ENCODE results near the gene FADD. TPM values are rescaled to one million over a fixed set of nuclear protein-coding genes. Genes with fewer than 3 reads are reported as not detected.

Gene FADD
- total and polyA plus RNA-seq, 10 donors: 11.3 to 28.8 (median 23.1) TPM

DNA sequence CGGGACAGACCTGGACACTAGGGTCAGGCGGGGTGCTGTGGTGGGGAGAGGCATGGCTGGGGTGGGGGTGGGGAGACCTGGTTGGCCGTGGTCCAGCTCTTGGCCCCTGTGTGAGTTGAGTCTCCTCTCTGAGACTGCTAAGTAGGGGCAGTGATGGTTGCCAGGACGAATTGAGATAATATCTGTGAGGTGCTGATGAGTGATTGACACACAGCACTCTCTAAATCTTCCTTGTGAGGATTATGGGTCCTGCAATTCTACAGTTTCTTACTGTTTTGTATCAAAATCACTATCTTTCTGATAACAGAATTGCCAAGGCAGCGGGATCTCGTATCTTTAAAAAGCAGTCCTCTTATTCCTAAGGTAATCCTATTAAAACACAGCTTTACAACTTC is 3.9 kb downstream of the FADD start:
- Histone ChIP-seq H3K27ac (no peak overlapping the region), H3K4me3 (no peak overlapping the region), H3K27me3 (replicated peaks in 1 of 7) (no peaks in the 10 kb centered on the region), H3K9me3 (no peaks in the 10 kb centered on the region), H3K4me1 (peaks cover 20 to 65% (median 48%) of the 10 kb centered on the region in 6 donors), H3K36me3 (peaks cover 0 to 60% (median 40%) of the 10 kb centered on the region in 6 donors)
- TF ChIP-seq POLR2A (IDR thresholded peaks at IDR 0.05): no peak
- TF ChIP-seq, protein P1, sequence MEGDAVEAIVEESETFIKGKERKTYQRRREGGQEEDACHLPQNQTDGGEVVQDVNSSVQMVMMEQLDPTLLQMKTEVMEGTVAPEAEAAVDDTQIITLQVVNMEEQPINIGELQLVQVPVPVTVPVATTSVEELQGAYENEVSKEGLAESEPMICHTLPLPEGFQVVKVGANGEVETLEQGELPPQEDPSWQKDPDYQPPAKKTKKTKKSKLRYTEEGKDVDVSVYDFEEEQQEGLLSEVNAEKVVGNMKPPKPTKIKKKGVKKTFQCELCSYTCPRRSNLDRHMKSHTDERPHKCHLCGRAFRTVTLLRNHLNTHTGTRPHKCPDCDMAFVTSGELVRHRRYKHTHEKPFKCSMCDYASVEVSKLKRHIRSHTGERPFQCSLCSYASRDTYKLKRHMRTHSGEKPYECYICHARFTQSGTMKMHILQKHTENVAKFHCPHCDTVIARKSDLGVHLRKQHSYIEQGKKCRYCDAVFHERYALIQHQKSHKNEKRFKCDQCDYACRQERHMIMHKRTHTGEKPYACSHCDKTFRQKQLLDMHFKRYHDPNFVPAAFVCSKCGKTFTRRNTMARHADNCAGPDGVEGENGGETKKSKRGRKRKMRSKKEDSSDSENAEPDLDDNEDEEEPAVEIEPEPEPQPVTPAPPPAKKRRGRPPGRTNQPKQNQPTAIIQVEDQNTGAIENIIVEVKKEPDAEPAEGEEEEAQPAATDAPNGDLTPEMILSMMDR (IDR thresholded peaks at IDR 0.05 in 8 of 11, conservative IDR thresholded peaks at IDR 0.05 in 3 of 11): no peak
- TF ChIP-seq POLR2AphosphoS5 (IDR thresholded peaks at IDR 0.05): no peak
- intact Hi-C loops (cut with DNase I; ENCODE audit: low total_unique reads): loop anchor here (5.0 kb wide), 1 partner anchor 60 kb away; no protein-coding TSS in a partner anchor
- WGBS, 5 donors: 85 to 95% (median 90%) methylated on average over 6 of the region's 6 CpGs
- DNase-seq: no peak

DNA sequence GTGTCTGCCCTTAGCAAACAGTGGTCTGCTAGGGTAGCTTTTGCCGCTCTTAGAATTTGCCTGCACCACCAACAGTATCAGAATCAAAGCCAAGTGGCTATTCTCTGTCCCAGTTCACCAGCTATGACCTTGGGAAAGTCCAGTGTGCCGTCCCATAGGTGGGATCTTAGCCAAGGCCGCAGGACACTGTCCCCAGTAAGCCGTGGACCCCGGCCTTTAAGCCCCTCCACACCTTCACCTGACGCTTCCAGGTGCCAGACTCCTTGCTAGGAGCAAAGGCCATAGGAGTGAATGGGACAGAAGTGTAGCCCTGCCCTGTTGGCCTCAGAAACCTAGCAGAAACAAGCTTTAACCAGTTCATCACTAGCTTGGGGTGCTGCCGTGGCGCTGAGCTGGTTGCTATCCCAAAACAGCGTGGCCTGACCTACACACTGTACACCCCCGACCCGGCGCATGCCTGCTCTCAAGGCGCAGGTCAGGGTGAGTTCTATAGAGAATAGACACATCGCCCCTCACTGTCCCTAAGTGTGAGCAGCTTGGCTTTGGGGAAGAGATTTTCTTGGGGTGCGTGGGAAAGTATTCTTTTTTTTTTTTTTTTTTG is 4.5 kb downstream of the FADD start:
- 84 to 93% (median 92%) methylated on average over 14 to 15 of the region's 15 CpGs for WGBS, 5 donors
- Histone ChIP-seq H3K9me3 (no peaks in the 10 kb centered on the region), H3K27me3 (replicated peaks in 1 of 7) (no peaks in the 10 kb centered on the region), H3K27ac (no peak overlapping the region), H3K4me3 (no peak overlapping the region), H3K4me1 (peaks cover 16 to 59% (median 43%) of the 10 kb centered on the region in 6 donors), H3K36me3 (peaks cover 0 to 60% (median 40%) of the 10 kb centered on the region in 6 donors)
- TF ChIP-seq POLR2AphosphoS5 (IDR thresholded peaks at IDR 0.05) (peak in 2 of 3 donors; percentile 11 to 29), POLR2A (IDR thresholded peaks at IDR 0.05) (no peak)
- TF ChIP-seq, protein P1 (IDR thresholded peaks at IDR 0.05 in 8 of 11, conservative IDR thresholded peaks at IDR 0.05 in 3 of 11): no peak
- peak; percentile 63 for DNase-seq
- intact Hi-C loops (cut with DNase I; ENCODE audit: low total_unique reads): loop anchor here (5.0 kb wide), 1 partner anchor 60 kb away; no protein-coding TSS in a partner anchor

DNA sequence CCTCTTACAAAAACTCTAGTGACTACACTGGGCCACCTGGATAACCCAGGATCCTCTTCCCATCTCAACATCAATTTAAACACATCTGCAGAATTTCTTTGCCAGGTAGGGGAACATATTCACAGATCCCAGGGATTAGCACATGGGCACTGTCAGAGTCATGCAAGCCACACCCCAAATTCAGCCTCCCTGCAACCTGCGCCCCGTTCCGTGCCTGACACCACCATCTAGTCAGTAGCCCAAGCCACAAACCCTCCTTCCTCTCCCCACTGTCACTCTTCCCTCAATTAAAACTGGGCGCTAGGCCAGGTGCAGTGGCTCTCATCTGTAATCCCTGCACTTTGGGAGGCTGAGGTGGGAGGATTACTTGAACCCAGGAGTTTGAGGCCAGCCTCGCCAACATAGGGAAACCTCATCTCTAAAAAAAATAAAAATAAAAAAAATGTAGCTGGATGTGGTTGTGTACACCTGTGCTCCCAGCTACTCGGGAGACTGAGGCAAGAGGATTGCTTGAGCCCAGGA is 6.4 kb downstream of the FADD start:
- Histone ChIP-seq H3K36me3 (peaks cover 0 to 60% (median 40%) of the 10 kb centered on the region in 6 donors), H3K27me3 (replicated peaks in 1 of 7) (no peaks in the 10 kb centered on the region), H3K27ac (no peak overlapping the region), H3K9me3 (no peaks in the 10 kb centered on the region), H3K4me1 (peaks cover 8 to 48% (median 33%) of the 10 kb centered on the region in 6 donors), H3K4me3 (no peak overlapping the region)
- TF ChIP-seq, protein P1 (IDR thresholded peaks at IDR 0.05 in 8 of 11, conservative IDR thresholded peaks at IDR 0.05 in 3 of 11): no peak
- TF ChIP-seq POLR2A (IDR thresholded peaks at IDR 0.05) (no peak), POLR2AphosphoS5 (IDR thresholded peaks at IDR 0.05) (no peak)
- peak; percentile 56 for DNase-seq
- intact Hi-C loops (cut with DNase I; ENCODE audit: low total_unique reads): loop anchor here (5.0 kb wide), 1 partner anchor 58 kb away; no protein-coding TSS in a partner anchor
- WGBS, 5 donors: 79 to 93% (median 88%) methylated on average over 6 of the region's 6 CpGs

DNA sequence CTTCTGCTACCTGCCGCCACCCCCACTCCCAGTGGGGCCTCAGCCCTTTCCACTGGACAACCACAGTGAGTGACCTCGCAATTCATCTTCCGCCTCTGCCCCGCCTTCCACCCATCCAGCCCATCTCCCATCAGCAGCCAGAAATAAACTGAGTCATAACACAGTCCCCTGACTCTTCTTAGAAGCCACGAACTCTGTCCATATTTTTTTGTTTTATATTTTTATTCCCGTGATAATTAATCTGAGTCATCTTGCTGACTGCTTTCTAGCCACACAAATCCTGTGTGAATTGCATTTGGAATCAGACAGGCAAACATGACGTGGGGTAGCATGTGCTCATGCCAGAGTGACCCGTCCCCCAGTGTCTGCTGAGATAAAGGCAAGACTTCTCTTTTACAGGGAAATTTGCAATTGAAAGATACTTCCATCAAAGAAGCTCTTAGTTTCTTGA is 7.0 kb downstream of the FADD start:
- DNase-seq: peak; percentile 58
- 81 to 95% (median 90%) methylated on average over 8 of the region's 8 CpGs for WGBS, 5 donors
- Histone ChIP-seq H3K4me3 (no peak overlapping the region), H3K4me1 (peaks cover 2 to 42% (median 26%) of the 10 kb centered on the region in 6 donors), H3K36me3 (peaks cover 0 to 55% (median 40%) of the 10 kb centered on the region in 6 donors), H3K9me3 (no peaks in the 10 kb centered on the region), H3K27ac (no peak overlapping the region), H3K27me3 (replicated peaks in 1 of 7) (no peaks in the 10 kb centered on the region)
- TF ChIP-seq, protein P1 (IDR thresholded peaks at IDR 0.05 in 8 of 11, conservative IDR thresholded peaks at IDR 0.05 in 3 of 11): no peak
- TF ChIP-seq POLR2AphosphoS5 (IDR thresholded peaks at IDR 0.05): no peak
- no peak for TF ChIP-seq POLR2A (IDR thresholded peaks at IDR 0.05)
- intact Hi-C loops (cut with DNase I; ENCODE audit: low total_unique reads): no loop called here
